GM12873 (cell line): ENCODE data around the gene PHLPP1.

Source experiments
- CTCF ChIP-seq: IDR thresholded peaks from 2 replicates; pipeline ENCODE4 v1.5.1; 2012; ENCODE audit warnings: low read depth, mild to moderate bottlenecking, moderate library complexity, low read length, control low read depth; ENCODE audit not compliant: insufficient read depth; ENCODE audit errors: missing control alignments

Gene PHLPP1

GRCh38 chr18:62738639-62739038 lies 23.3 kb downstream of the PHLPP1 start:
- TF ChIP-seq CTCF, result no peak

- no peak for TF ChIP-seq CTCF
Observed at GRCh38 chr18:62739911-62740310, 24.6 kb downstream of the PHLPP1 start.

GRCh38 chr18:62741118-62741566 lies 25.8 kb downstream of the PHLPP1 start:
- no peak for TF ChIP-seq CTCF

- no peak for TF ChIP-seq CTCF
Observed at GRCh38 chr18:62741584-62741983, 26.2 kb downstream of the PHLPP1 start.

- no peak for TF ChIP-seq CTCF
Observed at GRCh38 chr18:62744076-62744968, 29.0 kb downstream of the PHLPP1 start.

- no peak for TF ChIP-seq CTCF
Observed at GRCh38 chr18:62745089-62745751, 29.9 kb downstream of the PHLPP1 start.

- no peak for TF ChIP-seq CTCF
Observed at GRCh38 chr18:62749389-62749788, 34.0 kb downstream of the PHLPP1 start.
